Activated naive CD4-positive, alpha-beta T cell treated with anti-CD3 and anti-CD28 coated beads, Interleukin-2, amount 10 ng/mL, durations not matched to agents 5 hours and 36 hours (primary cell): ENCODE data around the gene NRK. TPM values are rescaled to one million over a fixed set of nuclear protein-coding genes. Genes with fewer than 3 reads are reported as not detected.

ENCODE experiments used
- total RNA-seq, 2 experiments: library from RNA; stranded (reverse); gene quantifications; one replicate each; pipeline ENCODE4 v1.2.3, GENCODE V29; 2021

NRK gene, protein sequence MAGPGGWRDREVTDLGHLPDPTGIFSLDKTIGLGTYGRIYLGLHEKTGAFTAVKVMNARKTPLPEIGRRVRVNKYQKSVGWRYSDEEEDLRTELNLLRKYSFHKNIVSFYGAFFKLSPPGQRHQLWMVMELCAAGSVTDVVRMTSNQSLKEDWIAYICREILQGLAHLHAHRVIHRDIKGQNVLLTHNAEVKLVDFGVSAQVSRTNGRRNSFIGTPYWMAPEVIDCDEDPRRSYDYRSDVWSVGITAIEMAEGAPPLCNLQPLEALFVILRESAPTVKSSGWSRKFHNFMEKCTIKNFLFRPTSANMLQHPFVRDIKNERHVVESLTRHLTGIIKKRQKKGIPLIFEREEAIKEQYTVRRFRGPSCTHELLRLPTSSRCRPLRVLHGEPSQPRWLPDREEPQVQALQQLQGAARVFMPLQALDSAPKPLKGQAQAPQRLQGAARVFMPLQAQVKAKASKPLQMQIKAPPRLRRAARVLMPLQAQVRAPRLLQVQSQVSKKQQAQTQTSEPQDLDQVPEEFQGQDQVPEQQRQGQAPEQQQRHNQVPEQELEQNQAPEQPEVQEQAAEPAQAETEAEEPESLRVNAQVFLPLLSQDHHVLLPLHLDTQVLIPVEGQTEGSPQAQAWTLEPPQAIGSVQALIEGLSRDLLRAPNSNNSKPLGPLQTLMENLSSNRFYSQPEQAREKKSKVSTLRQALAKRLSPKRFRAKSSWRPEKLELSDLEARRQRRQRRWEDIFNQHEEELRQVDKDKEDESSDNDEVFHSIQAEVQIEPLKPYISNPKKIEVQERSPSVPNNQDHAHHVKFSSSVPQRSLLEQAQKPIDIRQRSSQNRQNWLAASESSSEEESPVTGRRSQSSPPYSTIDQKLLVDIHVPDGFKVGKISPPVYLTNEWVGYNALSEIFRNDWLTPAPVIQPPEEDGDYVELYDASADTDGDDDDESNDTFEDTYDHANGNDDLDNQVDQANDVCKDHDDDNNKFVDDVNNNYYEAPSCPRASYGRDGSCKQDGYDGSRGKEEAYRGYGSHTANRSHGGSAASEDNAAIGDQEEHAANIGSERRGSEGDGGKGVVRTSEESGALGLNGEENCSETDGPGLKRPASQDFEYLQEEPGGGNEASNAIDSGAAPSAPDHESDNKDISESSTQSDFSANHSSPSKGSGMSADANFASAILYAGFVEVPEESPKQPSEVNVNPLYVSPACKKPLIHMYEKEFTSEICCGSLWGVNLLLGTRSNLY (N-terminal part only)
- not detected for total RNA-seq

DNA sequence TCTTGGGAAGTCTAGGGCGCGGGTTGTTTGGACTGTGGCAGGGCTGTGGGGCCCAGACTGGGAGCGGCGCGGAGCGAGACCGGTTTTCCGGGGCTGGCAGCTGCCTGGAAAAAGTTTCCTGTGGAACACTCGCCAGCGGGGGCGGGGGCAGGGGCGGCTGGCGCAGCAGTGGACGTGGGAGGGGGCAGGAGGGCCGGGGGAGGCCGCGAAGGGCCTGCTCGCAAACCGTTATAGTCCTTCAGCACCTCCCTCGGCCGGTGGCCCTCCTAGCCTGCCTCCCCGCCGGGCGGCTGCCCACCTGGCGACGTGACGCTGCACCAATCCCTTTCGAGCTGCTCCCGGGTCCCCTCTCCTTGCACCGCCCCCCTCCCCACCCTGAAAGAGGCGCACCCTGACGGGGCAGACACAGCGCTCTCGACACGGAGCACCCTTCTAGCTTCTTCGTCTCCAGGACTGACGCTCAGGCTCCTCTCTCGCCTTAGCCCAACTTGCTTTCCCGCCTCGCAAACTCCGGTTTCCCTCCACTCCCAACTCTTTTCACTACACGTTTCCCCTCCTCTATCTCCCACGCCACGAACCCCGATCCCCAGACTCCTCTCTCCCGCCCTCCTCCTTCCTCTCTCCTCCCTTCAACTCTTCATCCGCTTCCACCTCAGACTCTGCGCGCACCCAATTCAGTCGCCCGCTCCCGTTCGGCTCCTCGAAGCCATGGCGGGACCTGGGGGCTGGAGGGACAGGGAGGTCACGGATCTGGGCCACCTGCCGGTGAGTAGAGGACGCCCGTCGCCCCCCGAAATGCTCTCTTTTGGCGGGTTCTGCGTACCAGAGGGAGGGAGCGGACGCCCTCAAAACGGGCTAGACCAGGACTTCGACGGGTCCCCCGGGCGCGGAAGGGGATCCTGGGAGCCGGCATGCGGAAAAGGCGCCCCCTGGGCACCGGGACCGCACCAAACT is at the start of gene NRK:
Gene NRK (plus strand): TSS at position 402 of the 954 bp plus-strand sequence. CDS start 307 bp downstream, at position 709.

Other genes starting within 250 kb of the NRK start
- gene SERPINA7, start 216.2 kb downstream of the NRK start, total RNA-seq, result not detected